H1 (cell line): ENCODE data around the gene IGLL1.
"Not testable (repeated sequence)": the region's sequence is repeated elsewhere in the genome, so short reads cannot be mapped to it uniquely, and the experiment has no call there.

Source experiments
- ASH2L ChIP-seq: fragments of 200-600, 300-600 bp; sonication (generic); IDR thresholded peaks from one replicate; pipeline ENCODE4 v1.7.1; 2017; ENCODE audit warnings: low read length
- CREB1 ChIP-seq: IDR thresholded peaks from 2 replicates; pipeline ENCODE4 v1.6.1; 2012; ENCODE audit warnings: inconsistent platforms
- GABPA ChIP-seq: IDR thresholded peaks from 2 replicates; pipeline ENCODE4 v1.6.1; 2011; ENCODE audit warnings: mild to moderate bottlenecking, low read length, moderate library complexity, borderline replicate concordance; ENCODE audit not compliant: insufficient read depth
- HDAC6 ChIP-seq: IDR thresholded peaks from one replicate; pipeline ENCODE4 v1.7.1; 2012; ENCODE audit warnings: low read depth, mild to moderate bottlenecking, inconsistent platforms, low read length, moderate library complexity
- JUN ChIP-seq: IDR thresholded peaks from 2 replicates; pipeline ENCODE4 v1.6.1; 2011; ENCODE audit warnings: low read depth, mild to moderate bottlenecking, improper control_type of control experiment, low read length
- POLR2A ChIP-seq, 2 experiments: IDR thresholded peaks; 1 replicate in 1 of 2; 2 replicates in 1 of 2; pipeline ENCODE4 v1.6.1; 2011; ENCODE audit warnings: low read depth in 2 of 2, low read length in 2 of 2, mild to moderate bottlenecking in 2 of 2; ENCODE audit errors: control extremely low read depth in 1 of 2
- POU5F1 ChIP-seq: IDR thresholded peaks from 2 replicates; pipeline ENCODE4 v1.6.1; 2011; ENCODE audit warnings: low read depth, mild to moderate bottlenecking, low read length, moderate library complexity
- RAD21 ChIP-seq, 2 experiments: IDR thresholded peaks in 1 of 2; conservative IDR thresholded peaks in 1 of 2; 2 replicates each; pipeline ENCODE4 v1.6.1; 2011; ENCODE audit warnings: low read depth in 2 of 2, low read length in 2 of 2, improper control_type of control experiment in 1 of 2, inconsistent platforms in 1 of 2, mild to moderate bottlenecking in 1 of 2, moderate library complexity in 1 of 2
- SRF ChIP-seq: IDR thresholded peaks from 2 replicates; pipeline ENCODE4 v1.6.1; 2011; ENCODE audit warnings: mild to moderate bottlenecking, low read depth, low read length, moderate library complexity
- TBP ChIP-seq: IDR thresholded peaks from 2 replicates; pipeline ENCODE4 v1.6.1; 2011; ENCODE audit warnings: low read depth, low read length, improper control_type of control experiment
- YY1 ChIP-seq: IDR thresholded peaks from 2 replicates; pipeline ENCODE4 v1.6.1; 2011; ENCODE audit warnings: low read depth, mild to moderate bottlenecking, low read length
- ZNF274 ChIP-seq: IDR thresholded peaks from 2 replicates; pipeline ENCODE4 v1.7.0; 2012; ENCODE audit warnings: low read length, borderline replicate concordance; ENCODE audit errors: extremely low read depth
- TF ChIP-seq, protein P1 (sequence below), 3 experiments: IDR thresholded peaks; 1 replicate in 2 of 3; 2 replicates in 1 of 3; pipeline versions ENCODE4 v1.5.1 to v1.6.1; 2011; ENCODE audit warnings: low read length in 3 of 3, mild to moderate bottlenecking in 3 of 3, inconsistent platforms in 2 of 3, low read depth in 1 of 3, moderate library complexity in 1 of 3; ENCODE audit not compliant: insufficient read depth in 1 of 3; ENCODE audit errors: control extremely low read depth in 1 of 3
- TF ChIP-seq, protein P2 (sequence below): IDR thresholded peaks from 2 replicates; pipeline ENCODE4 v1.6.1; 2012; ENCODE audit warnings: inconsistent platforms

DNA sequence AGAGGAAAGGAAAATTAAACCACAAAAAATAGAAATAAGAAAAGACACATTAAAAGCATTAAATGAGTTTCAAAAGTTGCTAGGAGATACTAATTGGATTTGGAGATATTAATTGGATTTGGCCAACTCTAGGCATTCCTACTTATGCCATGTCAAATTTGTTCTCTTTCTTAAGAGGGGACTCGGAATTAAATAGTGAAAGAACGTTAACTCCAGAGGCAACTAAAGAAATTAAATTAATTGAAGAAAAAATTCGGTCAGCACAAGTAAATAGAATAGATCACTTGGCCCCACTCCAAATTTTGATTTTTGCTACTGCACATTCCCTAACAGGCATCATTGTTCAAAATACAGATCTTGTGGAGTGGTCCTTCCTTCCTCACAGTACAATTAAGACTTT is 37.7 kb downstream of the IGLL1 start:
- TF ChIP-seq GABPA; POU5F1; SRF; RAD21 (IDR thresholded peaks at IDR 0.05 in 1 of 2, conservative IDR thresholded peaks at IDR 0.05 in 1 of 2; ENCODE audit: low read depth in 2 of 2, low read length in 2 of 2); TBP; YY1; HDAC6; CREB1; ASH2L; JUN; ZNF274; POLR2A (IDR thresholded peaks at IDR 0.05; ENCODE audit: control extremely low read depth in 1 of 2, low read depth in 2 of 2, low read length in 2 of 2): not testable (repeated sequence)
- TF ChIP-seq, protein P1, sequence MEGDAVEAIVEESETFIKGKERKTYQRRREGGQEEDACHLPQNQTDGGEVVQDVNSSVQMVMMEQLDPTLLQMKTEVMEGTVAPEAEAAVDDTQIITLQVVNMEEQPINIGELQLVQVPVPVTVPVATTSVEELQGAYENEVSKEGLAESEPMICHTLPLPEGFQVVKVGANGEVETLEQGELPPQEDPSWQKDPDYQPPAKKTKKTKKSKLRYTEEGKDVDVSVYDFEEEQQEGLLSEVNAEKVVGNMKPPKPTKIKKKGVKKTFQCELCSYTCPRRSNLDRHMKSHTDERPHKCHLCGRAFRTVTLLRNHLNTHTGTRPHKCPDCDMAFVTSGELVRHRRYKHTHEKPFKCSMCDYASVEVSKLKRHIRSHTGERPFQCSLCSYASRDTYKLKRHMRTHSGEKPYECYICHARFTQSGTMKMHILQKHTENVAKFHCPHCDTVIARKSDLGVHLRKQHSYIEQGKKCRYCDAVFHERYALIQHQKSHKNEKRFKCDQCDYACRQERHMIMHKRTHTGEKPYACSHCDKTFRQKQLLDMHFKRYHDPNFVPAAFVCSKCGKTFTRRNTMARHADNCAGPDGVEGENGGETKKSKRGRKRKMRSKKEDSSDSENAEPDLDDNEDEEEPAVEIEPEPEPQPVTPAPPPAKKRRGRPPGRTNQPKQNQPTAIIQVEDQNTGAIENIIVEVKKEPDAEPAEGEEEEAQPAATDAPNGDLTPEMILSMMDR (IDR thresholded peaks at IDR 0.05; ENCODE audit: control extremely low read depth in 1 of 3, insufficient read depth in 1 of 3, low read depth in 1 of 3, low read length in 3 of 3): not testable (repeated sequence)
- TF ChIP-seq, protein P2, sequence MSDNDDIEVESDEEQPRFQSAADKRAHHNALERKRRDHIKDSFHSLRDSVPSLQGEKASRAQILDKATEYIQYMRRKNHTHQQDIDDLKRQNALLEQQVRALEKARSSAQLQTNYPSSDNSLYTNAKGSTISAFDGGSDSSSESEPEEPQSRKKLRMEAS: not testable (repeated sequence)
